ENCODE results near the gene EMILIN1. TPM values are rescaled to one million over a fixed set of nuclear protein-coding genes. Genes with fewer than 3 reads are reported as not detected.
A peak's percentile ranks its signal among the peaks of the same experiment; 100 is the strongest.

The EMILIN1 gene
- total RNA-seq, 1 experiment from 2014 or later, result 1.2 TPM

DNA sequence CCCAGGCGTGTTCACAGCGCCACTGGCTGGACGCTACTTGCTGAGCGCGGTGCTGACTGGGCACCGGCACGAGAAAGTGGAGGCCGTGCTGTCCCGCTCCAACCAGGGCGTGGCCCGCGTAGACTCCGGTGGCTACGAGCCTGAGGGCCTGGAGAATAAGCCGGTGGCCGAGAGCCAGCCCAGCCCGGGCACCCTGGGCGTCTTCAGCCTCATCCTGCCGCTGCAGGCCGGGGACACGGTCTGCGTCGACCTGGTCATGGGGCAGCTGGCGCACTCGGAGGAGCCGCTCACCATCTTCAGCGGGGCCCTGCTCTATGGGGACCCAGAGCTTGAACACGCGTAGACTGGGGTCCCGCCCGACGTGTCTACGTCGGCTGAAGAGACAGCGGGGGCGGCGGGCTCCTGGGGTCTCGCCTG is 7.3 kb downstream of the EMILIN1 start:
- H3K4me1 ChIP-seq (ENCODE audit: insufficient read depth, low read length), result no peaks in the 10 kb centered on the region
- H3K18ac ChIP-seq (ENCODE audit: insufficient read length, low read depth, low read length), result no peak overlapping the region
- H4K8ac ChIP-seq (replicated peaks; ENCODE audit: insufficient read length, low read depth, low read length), result no peak overlapping the region
- no peak overlapping the region for H3K27ac Mint-ChIP-seq
- DNase-seq, result peak; percentile 71
- H3K4me1 Mint-ChIP-seq, result peaks cover 21 to 35% of the 10 kb centered on the region in 2 experiments
- WGBS (ENCODE audit: extremely low coverage, insufficient read length, low lambda C conversion rate), result no CpG with 5 or more reads among the region's 38 CpGs
- no peak overlapping the region for H2BK12ac ChIP-seq (ENCODE audit: insufficient read length, low read depth, low read length)
- H3K4ac ChIP-seq (ENCODE audit: low read depth, low read length), result no peak overlapping the region
- H3K4me3 Mint-ChIP-seq, result peak overlapping the region; percentile 69 to 75
- no peak overlapping the region for H2BK15ac ChIP-seq (ENCODE audit: low read depth, low read length)
- no peak overlapping the region for H3K23ac ChIP-seq (ENCODE audit: insufficient read length, low read depth, low read length)
- no peak overlapping the region for H2BK120ac ChIP-seq (ENCODE audit: low read depth, low read length, poor library complexity, severe bottlenecking)
- H3K9me3 ChIP-seq (ENCODE audit: control insufficient read depth, low read depth, low read length), result no peaks in the 10 kb centered on the region
- H4K91ac ChIP-seq (ENCODE audit: insufficient read length, low read depth, low read length), result no peak overlapping the region
- no peaks in the 10 kb centered on the region for H3K79me1 ChIP-seq (ENCODE audit: insufficient read depth, low read depth, low read length, poor library complexity, severe bottlenecking)
- peaks cover 20% of the 10 kb centered on the region for H3K27me3 Mint-ChIP-seq (ENCODE audit: low read depth)
- peak overlapping the region; percentile 35 for H3K4me2 ChIP-seq (ENCODE audit: insufficient read depth, insufficient read length, low read length)
- H3K56ac ChIP-seq (ENCODE audit: insufficient read length, low read depth, low read length), result no peak overlapping the region
- H3K14ac ChIP-seq (ENCODE audit: insufficient read depth, low read length), result peak overlapping the region; percentile 72; the same call in 1 of the 2 replicates
- no peaks in the 10 kb centered on the region for H3K27me3 ChIP-seq (ENCODE audit: insufficient read depth, low read length)
- H3K9me3 Mint-ChIP-seq, result no peaks in the 10 kb centered on the region
- H3K36me3 Mint-ChIP-seq (ENCODE audit: insufficient read depth in 1 of 3, low read depth in 3 of 3), result no peaks in the 10 kb centered on the region; a peak in 1 of 7 replicates
- H2BK5ac ChIP-seq (ENCODE audit: insufficient read length, low read length), result no peak overlapping the region
- TF ChIP-seq, protein P1, sequence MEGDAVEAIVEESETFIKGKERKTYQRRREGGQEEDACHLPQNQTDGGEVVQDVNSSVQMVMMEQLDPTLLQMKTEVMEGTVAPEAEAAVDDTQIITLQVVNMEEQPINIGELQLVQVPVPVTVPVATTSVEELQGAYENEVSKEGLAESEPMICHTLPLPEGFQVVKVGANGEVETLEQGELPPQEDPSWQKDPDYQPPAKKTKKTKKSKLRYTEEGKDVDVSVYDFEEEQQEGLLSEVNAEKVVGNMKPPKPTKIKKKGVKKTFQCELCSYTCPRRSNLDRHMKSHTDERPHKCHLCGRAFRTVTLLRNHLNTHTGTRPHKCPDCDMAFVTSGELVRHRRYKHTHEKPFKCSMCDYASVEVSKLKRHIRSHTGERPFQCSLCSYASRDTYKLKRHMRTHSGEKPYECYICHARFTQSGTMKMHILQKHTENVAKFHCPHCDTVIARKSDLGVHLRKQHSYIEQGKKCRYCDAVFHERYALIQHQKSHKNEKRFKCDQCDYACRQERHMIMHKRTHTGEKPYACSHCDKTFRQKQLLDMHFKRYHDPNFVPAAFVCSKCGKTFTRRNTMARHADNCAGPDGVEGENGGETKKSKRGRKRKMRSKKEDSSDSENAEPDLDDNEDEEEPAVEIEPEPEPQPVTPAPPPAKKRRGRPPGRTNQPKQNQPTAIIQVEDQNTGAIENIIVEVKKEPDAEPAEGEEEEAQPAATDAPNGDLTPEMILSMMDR (conservative IDR thresholded peaks at IDR 0.05), result peak; percentile 29; the same call in 2 of the 3 replicates
- H2AFZ ChIP-seq (ENCODE audit: low read length), result no peak overlapping the region
- H2BK20ac ChIP-seq (ENCODE audit: low read depth, low read length, poor library complexity, severe bottlenecking), result no peak overlapping the region
- H4K20me1 ChIP-seq (ENCODE audit: control insufficient read depth, insufficient read depth, insufficient read length), result no peaks in the 10 kb centered on the region
- no peak overlapping the region for H3T11ph ChIP-seq (ENCODE audit: low read length)
- H2AK5ac ChIP-seq (ENCODE audit: insufficient read length, low read length), result no peak overlapping the region
- peak overlapping the region; percentile 0 for H3K9ac ChIP-seq (ENCODE audit: extremely low read depth, insufficient read length, low read length)
- H3K23me2 ChIP-seq (ENCODE audit: insufficient read length, low read depth, low read length, poor library complexity, severe bottlenecking), result peaks cover 13% of the 10 kb centered on the region
- no peak overlapping the region for H3K27ac ChIP-seq (ENCODE audit: insufficient read length, low read depth, low read length)
- H3K79me2 ChIP-seq (ENCODE audit: insufficient read depth, low read length), result no peaks in the 10 kb centered on the region
- no peak overlapping the region for H4K5ac ChIP-seq (ENCODE audit: insufficient read length, low read depth, low read length)

Data from H9 (cell line).